Inflammatory macrophage treated with lipopolysaccharide for 1 hour (primary cell): Measurements from ENCODE around the gene AEBP1.

ENCODE experiments used
- DNase-seq, 2 donors: peaks; one replicate each; pipeline ENCODE4 v3.0.0-alpha.2; 2020 to 2022

Gene AEBP1

DNA sequence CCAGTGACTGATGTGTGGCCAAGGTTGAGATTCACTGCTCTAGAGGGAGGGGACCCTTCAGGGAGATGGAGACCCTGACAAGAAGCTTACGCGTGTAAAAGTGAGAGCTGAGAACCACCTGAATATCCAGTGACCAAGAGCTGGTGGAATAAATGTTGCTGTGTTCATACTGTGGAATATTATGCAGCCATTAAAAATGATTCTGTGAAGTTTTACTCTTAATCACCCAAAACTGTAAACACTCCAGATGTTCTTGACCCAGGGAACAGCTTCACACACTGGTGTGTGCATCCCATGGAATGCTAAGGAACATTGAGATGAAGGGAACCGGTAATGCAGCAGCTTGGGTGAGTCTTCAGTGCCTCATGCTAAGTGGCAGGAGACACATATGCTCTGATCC lies 17.5 kb upstream of the AEBP1 start:
- DNase-seq = no peak

DNA sequence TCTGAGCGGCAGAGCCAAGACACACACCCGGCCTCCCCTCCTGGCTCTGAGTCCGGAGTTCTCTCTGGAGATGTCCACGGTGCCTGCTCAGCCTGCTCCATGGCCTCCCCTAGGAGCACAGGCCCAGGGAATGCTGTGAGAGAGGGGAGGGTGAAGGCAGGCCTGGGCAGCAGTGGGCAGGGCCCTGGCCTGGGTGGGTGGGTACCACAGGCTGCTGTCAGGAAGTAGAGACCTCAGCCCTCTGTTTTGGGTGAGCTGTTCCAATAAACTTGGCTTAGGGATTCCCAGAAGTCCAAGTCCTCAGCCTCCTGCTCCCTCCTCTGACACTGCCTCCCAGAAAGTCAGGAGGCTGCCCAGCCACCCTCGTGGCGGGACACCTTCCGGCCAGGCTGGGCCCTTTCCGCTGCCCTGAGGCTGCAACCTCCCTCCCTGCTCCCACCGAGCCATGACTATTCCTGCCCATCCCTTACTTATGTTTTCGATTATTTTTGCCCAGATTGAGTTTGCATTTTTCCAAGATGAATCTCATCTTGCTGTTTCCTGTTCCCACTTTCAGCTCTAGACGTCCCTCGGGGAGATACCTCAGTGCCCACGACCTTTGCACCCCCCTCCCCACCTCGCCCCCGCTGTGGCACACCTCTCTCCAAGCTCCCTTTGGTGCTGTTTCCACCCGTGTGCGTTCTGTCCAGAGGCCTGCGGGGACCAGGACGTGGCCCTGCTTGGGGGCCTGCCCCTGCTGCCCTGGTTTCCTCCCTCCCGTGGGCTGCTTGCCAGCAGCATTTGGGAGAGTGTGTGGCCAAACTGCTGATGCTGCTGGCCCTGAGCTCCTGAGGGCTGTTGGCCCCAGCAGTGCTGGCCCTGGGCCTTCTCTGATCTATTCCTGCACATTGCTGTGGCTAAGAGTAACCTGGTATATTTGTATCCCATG lies 16.0 kb upstream of the AEBP1 start:
- DNase-seq = no peak

DNA sequence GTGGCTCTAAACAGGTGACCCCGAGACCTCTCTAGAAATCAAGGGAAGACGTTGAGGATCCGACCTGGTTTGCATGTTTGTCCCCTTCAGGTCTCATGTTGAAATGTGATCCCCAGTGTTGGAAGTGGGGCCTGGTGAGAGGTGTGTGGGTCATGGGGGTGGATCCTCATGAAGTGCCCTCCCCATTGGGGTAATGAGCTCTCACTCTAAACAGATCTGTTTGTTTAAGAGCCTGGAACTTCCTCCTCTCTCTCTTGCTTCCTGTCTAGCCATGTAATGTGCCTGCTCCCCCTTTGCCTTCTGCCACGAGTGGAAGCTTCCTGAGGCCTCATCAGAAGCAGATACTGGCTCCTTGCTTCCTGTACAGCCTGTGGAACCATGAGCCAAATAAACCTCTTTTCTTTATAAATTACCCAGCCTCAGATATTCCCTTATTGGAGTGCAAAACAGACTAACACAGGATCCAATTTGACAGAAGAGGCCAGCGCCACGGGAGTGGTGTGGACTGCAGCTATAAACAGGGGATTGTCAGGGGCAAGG lies 11.0 kb upstream of the AEBP1 start:
- DNase-seq = no peak

DNA sequence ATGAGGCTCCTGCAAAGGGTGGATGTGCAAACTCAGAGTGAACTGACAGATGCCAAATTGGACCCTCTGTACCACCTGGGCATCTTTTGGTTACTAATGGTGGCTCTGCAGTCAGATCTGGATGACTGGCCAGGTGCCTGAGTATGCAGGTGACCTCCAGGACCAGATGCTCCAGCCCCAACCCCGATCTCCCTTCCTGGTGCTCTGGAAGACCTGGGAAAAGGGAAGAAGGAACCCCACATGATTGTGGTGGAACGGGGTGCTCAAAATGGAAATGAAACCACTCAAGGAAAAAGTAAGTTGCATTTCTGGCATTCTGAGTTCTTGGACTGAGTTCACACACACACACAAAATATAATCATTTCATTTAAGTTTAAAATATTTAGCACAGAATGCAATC lies 9.8 kb upstream of the AEBP1 start:
- no peak for DNase-seq

DNA sequence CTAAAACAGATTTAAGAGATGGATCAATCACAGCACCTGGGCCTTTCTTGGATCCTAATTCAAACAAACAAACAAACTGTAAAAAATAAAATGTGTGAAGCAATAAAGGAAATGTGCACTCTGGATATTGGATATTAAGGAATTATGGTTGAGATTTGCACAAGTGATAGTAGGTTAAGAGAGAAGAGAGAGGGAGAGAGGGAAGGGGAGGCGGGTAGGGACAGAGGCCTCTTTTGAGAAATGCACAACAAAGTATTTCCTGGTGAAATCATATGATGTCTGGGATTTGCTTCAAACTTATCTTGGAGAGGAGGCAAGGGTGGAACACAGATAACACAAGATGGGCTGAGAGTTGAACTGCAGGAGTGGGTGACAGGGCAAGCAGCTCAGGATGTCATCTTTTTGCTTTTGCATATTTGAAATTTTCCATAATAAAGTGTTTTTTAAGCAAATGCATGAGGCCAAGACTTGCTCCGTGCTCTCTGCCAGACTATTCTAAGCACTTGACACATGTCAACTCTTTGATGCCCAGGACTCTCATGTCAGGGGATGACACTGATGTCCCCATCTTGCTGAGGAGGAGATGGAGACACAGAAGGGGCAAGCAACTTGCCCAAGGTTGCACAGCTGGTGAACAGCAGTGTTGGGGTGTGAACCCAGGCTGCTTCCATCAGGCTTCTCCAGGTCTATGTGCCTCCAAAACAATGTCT lies 9.1 kb upstream of the AEBP1 start:
- no peak for DNase-seq

DNA sequence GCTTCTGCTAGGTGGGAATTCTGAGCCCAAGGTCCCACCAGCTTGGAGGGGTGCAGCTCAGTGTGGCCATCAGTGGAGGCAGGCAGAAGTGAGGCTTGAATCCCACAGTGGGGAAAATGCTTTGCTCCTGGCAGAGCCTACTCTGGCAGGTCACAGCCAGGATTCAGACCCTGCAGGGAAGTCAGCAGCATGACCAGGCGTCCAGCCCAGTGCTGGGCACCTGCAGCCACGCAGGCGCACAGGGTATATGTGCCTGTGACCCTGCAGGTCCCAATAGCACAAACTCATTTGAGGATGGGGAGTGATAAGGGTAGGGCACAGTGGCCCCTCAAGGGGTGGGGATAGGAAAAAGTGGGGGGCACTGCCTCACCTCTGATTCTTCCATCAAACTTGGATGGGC lies 8.4 kb upstream of the AEBP1 start:
- DNase-seq = no peak

DNA sequence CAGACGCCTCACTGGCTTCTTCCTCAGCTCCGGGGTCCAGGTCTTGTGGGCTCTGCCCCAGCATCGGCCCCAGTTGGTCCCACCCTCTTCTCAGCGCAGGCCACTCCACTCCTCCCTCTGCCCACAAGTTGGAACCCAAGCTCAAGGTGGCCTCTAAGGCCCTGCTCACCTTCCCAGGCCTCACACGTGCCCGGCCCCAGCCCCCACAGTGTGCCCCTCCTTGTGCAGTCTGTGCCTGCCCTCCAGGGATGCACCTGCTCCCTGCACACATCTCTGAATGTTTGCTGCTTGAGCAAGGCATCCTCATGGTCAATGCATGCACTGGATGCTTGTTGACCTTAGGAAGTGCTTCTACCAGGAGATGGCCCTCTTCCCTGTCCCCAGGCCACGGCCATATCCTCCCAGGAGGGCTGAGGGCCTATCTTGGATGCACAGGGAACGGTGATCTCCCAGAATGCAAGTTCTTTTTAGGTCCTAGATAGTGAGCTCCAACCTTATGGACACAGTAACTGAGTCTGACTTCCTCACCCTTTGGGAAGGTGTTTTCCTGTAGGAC lies 7.7 kb upstream of the AEBP1 start:
- no peak for DNase-seq

DNA sequence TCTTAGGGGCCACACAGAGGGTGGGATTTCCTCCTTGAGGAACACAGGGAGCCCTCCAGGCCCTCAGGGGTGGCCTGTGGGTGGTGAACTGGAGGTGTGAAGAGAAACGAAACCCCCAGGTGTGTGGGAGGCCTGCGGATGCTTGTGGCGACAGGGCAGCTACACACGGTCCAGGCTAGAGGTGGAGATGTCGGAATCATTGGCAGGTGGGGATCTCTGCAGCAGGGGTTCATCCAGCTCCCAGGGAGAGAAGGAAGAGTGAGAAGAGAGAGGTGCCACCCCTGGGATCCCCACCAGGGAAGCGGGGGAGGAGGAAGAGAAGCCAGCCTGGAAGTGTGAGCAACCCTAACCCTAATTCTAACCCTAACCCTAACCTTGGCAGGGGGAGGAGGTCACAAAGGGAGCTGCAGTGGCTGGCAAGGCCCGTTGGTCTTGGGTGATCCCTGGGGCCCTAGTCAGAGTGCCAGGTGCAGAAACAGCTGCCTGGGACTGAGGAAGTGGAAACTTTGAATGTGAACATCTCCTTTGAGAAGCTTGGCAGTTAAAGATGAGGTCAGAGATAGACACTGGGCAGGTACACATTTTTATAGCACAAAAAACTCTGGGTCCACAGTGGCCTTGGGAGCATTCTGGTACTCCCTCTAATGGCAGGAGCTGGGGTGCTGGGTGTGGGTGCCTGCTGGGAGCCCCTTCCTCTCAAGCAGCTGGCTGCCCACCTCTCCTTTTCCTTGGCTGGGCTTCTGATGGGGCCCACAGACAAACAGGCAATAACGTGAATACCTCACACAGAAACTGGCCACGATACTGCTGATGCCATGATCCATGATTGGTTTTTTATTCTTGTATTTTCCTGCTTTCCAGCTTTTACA lies 6.8 kb upstream of the AEBP1 start:
- no peak for DNase-seq

DNA sequence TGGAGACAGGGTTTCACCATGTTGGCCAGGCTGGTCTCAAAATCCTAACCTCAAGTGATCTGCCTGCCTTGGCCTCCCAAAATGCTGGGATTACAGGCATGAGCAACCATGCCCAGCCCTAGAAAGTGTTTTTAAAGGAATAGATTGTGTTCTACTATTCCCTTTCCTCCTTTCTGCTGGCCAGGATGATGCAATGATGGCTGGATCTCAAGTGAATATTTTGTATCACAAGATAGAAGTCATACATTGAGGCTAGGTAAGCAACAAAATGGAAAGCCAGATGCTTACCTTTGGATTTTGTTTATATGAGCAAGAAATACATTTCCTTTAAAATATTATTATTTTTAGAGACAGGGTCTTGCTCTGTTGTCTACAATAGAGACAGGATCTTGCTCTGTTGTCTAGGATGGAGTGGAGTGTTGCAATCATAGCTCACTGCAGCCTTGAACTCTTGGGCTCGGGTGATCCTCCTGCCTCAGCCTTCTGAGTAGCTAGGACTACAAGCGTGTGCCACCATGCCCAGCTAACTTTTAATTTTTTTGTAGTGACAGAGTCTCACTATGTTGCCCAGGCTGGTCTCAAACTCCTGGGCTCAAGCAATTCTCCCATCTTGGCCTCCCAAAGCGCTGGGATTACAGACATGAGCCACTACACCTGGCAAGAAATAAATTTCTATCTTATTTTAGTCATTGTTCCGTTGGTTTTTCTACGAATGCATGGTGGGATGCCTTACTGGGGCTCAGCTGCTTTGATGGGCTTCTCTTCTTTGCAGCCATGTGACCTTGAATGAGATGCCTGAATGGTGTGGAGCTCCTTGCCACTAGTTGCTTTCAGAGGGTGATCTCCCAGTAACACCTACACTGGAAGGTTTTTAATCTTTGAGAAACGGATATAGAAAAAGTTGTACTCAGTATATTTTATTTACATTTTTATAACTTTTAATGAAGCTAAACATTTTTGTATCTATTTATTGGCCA lies 5.8 kb upstream of the AEBP1 start:
- DNase-seq = no peak

DNA sequence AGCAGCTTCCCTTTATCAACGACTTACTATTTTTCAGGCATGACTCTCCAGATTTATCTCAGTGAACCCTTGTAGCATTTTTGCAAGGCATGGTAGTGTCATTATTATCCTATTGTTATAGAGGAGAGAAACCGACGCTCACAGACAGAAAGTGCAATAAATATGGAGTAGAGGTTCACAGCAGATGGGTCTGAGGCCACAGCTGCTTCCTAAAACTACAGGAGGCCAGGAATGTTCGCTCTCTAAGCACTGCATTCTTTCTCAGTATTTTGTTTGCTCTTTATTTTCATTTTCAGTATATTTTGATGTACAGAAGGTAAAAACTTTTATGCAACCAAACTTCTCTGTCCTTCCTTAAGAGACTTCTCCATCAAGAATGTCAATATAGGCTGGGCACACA lies 4.5 kb upstream of the AEBP1 start:
- DNase-seq = no peak

DNA sequence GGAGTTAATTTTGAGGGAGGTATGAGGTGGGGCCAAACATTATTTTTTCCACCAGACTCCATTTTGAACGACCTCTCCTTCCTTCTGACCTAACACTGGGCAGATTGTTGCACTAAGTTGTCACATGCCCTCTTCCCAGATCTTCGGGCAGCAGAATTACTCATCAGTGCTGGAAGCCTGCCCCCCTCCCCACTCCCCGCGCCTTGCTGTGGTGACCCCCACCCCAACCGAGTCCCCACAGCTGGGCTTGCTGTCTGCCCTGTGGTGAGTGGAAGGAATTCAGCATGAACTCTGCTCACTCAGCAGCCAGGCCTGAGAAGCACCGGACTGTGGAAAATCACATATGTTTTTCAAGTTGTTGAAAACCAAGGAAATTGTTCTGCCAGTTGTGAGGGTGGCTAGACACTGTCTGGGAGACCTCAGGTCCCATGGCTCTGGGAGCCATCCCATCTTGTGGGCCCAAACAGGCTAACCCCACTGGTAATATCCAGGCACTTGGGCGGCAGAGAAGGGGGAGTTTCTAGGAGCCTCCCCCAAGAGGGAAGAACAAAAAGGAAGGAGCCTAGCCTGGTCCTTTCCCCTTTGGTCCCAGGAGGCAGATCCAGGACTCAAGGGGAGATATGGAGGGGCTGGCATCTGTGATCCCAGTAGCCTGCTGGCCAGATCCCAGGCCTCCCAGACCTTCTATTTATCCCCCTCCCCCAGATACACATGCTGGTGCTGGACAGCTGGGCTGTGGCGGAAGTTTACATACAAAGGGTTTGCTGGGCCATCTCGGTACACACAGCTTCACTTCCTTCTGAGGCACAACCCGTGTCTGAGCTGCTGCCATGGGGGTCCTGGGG lies 3.5 kb upstream of the AEBP1 start:
- no peak for DNase-seq

DNA sequence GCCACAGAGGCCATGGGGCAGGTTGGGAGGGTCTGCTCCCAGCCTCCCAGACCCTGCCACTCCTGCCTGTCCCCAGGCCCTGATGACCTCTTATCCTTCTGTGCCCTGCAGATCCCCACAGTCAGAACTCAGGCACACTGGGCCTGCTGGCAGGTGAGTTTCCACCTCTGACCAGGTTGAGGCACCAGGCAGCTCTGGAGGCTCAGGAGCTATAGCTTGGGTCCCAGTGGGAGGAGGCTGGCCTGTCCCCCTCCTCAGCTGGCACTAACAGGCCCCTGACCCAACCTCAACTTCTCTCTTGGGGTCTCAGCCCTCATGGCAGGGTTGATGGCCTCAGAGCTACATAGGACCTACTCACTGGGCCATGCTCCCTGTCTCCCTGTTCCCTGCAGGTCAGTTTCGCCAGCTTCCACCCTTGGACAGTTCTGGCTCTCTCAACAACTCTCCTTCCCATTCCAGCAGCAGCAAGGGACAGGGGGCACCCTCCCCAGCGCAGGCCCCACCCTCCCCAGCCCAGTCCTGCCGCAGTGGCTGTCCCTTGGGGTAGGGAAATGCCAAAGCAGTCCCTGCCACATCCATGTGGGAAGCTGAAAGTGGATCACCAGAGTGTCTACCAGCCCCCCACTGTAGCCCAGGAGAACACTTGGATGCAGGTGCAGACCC lies 2.7 kb upstream of the AEBP1 start:
- no peak for DNase-seq

DNA sequence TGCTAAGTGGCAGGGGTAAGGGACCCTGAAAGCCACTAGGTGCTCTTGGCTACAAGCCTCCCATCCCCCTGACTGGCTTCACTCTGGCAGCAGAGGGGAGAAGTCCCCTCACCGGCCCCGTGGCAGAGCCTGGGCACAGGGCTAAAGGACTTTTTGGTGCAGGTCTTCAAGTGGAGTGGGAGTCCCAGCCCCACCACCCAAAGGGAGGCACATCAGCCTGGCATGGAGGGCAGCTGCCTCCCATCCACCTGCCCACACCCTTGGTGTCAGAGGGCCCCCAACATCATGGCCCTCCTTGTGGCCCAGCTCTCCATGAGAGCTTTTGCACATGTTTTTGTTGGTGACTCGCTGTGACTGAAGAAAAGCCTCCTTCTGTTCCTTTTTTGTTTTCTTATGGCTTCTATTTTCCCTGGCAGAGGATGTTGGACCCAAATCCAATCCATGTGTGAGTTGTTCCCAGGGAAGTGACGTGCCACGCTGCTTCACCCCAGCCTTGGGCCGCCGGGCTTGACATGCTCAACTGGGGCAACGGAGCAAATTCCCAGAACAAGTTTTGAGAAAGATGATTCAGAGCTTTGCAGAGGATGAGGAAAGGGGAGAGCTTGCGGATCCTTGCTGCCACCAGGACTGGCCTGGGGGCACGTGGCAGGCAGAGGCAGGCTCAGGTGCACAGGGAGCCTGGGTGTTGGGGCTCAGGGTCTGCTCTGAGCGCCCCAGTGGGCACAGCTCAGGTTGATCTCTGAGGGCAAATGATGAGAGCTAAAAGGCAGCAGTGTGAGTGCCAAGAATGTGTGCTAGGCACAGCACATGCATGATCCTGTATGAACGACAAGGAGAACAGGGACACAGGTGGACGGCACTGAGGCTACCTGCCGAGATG lies 1.9 kb upstream of the AEBP1 start:
- DNase-seq = no peak

DNA sequence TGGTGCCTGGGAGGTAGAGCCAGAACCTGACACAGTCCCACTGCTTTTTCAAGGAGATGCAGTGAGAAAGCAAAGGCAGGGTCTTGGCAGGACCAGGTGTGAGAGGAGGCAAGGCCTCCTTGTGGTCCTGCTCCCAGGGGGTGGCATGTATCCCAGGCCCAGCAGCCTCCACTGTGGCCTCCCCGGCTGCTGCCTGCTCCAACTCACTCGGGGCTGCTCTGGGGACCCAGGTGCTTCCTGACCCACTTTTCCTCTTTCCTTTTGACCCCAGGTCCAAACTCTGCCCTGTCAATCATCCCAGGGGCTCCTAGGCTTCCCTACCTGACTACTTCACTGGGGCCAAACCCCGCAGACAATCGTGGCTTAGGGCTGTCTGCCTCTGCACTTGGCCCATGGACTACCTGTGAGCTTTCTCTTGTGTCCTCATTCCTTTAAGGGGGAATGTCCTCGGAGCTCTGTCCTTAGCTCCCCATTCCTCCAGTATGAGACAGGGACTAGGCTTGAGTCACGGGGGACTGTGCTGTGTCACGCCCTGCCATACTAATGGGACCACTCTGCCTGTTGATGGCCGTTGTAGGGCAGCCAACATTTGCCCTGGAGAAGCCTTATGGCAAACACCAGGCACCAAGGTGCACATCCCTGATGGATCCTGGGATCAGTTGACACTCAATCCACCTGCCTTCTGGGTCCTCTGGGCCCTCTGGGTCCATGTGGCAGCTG lies 1.1 kb upstream of the AEBP1 start:
- DNase-seq = no peak

DNA sequence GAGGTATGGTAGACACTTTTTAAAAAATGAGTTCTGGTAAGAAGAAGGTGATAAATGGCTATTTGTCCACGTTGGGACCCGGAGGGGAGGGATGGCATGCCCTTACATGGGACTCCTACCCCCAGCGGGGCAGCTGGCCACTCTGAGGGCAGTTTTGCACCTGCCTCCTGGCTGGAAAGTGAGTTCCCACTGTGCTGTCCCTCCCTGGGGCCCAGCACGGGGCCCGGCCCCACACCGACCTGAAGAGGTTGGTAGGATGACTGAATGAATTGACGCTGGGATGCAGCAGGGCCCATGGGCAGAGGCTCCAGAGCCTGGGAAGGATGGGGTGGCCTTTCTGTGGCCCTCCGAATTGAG lies 601 bp upstream of the AEBP1 start:
- DNase-seq = no peak

DNA sequence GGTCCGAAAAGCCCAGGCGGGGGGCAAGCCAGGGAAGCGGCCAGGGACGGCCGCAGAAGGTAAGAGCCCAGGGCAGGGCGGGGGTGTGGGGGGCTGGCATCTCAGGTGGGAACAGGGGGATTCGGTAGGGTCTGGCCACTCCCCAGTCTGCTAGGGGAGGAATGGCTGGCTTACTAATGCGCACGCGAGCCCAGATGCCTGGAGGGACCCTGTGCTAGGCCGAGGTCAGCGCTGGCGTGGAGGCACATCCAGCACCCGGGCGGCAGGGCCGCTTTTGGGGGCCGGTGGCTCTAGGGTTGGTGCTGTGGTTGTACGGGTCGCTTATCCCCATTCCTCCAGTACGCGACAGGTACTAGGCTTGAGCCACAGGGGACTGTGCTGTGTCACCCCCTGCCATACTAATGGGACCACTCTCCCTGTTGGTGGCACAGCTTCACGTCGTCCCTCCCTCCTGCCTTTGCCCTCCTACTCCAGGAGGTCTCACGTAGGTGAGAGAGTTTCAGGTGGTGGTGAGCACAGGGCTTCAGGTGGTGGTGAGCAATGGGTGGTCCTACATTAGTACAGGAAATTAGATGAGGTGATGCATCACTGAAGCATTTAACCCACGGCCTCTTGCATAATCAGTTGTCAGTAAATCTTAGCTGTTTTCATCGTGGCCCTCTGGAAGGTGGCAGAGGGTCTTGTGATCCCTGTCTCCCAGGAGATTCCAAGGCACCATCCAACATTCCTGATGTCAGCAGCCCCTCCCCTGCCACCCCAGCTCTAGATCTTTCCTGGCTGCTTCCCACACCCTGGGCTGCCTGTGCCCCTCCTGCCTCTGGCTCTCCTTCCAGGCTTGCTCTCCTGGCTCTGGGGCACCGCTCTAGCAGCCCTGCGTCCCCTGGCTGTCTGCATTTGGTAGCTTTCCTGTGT lies 971 bp downstream of the AEBP1 start:
- DNase-seq = no peak

DNA sequence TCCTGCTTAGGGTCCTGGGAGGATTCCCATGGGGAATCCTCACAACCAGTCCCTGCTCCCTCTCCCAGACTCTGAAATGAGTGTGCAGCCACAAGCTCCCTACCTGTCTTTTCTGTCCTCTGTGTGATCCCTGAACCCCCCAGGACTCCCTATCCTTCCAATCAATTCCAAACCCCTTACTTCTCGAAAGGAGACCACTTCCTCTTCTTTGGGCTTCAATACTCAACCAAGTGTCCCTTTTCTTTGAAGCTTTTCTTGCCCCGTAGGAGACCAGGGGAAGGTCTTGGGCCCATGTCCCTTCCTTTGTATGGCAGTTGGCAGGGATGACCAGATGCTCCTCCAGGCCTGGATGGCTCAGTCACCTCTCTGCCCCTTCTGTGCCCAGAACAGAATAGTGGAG lies 1.7 kb downstream of the AEBP1 start:
- no peak for DNase-seq
